Mesothelial cell of epicardium (in vitro differentiated cells): ENCODE measurements around the gene LILRB5. TPM values are rescaled to one million over a fixed set of nuclear protein-coding genes. Genes with fewer than 3 reads are reported as not detected.
A peak's percentile ranks its signal among the peaks of the same experiment; 100 is the strongest.
"Not testable (repeated sequence)": the region's sequence is repeated elsewhere in the genome, so short reads cannot be mapped to it uniquely, and the experiment has no call there.

ENCODE experiments used
- DNase-seq, 2 experiments: peaks; one replicate each; pipeline ENCODE4 v3.0.0; 2021; ENCODE audit warnings: low spot score in 2 of 2; ENCODE audit not compliant: unreplicated experiment in 2 of 2
- H3K27ac Mint-ChIP-seq: 2 replicates; pipeline ENCODE4 v1.8.0; 2021; ENCODE audit warnings: mixed read lengths
- H3K27me3 Mint-ChIP-seq: 2 replicates; pipeline ENCODE4 v1.8.0; 2021; ENCODE audit warnings: low read depth, mixed read lengths
- H3K36me3 Mint-ChIP-seq: 2 replicates; pipeline ENCODE4 v1.8.0; 2021; ENCODE audit warnings: mixed read lengths
- H3K4me1 Mint-ChIP-seq: 2 replicates; pipeline ENCODE4 v1.8.0; 2021; ENCODE audit warnings: mixed read lengths
- H3K4me3 Mint-ChIP-seq: 2 replicates; pipeline ENCODE4 v1.8.0; 2021; ENCODE audit warnings: mild to moderate bottlenecking, moderate library complexity, mixed read lengths
- H3K9me3 Mint-ChIP-seq: 2 replicates; pipeline ENCODE4 v1.8.0; 2021; ENCODE audit warnings: mixed read lengths
- total RNA-seq: library from RNA; stranded (reverse); gene quantifications from 3 replicates; pipeline ENCODE4 v1.2.1, GENCODE V29; 2021
- TF ChIP-seq, protein P1 (sequence below): fragments of 200-600 bp; sonication (generic); IDR thresholded peaks from one replicate; pipeline ENCODE4 v1.5.0; 2021; ENCODE audit warnings: antibody characterized with exemption; ENCODE audit not compliant: unreplicated experiment

LILRB5 gene
- total RNA-seq, 1 donor from 2014 or later: not detected

- H3K9me3 Mint-ChIP-seq: no peaks in the 10 kb centered on the region
- no peaks in the 10 kb centered on the region for H3K27me3 Mint-ChIP-seq
- TF ChIP-seq, protein P1, sequence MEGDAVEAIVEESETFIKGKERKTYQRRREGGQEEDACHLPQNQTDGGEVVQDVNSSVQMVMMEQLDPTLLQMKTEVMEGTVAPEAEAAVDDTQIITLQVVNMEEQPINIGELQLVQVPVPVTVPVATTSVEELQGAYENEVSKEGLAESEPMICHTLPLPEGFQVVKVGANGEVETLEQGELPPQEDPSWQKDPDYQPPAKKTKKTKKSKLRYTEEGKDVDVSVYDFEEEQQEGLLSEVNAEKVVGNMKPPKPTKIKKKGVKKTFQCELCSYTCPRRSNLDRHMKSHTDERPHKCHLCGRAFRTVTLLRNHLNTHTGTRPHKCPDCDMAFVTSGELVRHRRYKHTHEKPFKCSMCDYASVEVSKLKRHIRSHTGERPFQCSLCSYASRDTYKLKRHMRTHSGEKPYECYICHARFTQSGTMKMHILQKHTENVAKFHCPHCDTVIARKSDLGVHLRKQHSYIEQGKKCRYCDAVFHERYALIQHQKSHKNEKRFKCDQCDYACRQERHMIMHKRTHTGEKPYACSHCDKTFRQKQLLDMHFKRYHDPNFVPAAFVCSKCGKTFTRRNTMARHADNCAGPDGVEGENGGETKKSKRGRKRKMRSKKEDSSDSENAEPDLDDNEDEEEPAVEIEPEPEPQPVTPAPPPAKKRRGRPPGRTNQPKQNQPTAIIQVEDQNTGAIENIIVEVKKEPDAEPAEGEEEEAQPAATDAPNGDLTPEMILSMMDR: no peak
- peak overlapping the region; percentile 94 for H3K27ac Mint-ChIP-seq
- peaks cover 30% of the 10 kb centered on the region for H3K36me3 Mint-ChIP-seq
- H3K4me1 Mint-ChIP-seq: peaks cover 67% of the 10 kb centered on the region
- H3K4me3 Mint-ChIP-seq: no peak overlapping the region
- DNase-seq: no peak
These were observed 49.4 kb downstream of the LILRB5 start for GRCh38 chr19:54207676-54207982.

DNA sequence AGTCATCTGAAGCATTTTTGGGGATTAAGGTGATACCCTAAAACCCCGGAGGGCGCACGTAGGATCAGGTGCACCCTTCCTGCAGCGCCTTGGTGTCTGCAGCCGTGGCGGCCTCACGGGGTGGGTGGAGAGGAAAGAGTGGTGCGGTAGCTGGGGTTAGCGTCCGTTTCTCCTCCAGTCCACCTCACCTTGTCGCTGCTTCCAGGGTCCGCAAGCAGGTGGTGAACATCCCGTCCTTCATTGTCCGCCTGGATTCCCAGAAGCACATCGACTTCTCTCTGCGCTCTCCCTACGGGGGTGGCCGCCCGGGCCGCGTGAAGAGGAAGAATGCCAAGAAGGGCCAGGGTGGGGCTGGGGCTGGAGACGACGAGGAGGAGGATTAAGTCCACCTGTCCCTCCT lies 49.9 kb downstream of the LILRB5 start:
- Mint-ChIP-seq H3K36me3 (peaks cover 33% of the 10 kb centered on the region), H3K4me1 (peaks cover 71% of the 10 kb centered on the region), H3K27ac (peak overlapping the region; percentile 94)
- DNase-seq, H3K27me3 Mint-ChIP-seq, H3K4me3 Mint-ChIP-seq, H3K9me3 Mint-ChIP-seq: not testable (repeated sequence)

DNA sequence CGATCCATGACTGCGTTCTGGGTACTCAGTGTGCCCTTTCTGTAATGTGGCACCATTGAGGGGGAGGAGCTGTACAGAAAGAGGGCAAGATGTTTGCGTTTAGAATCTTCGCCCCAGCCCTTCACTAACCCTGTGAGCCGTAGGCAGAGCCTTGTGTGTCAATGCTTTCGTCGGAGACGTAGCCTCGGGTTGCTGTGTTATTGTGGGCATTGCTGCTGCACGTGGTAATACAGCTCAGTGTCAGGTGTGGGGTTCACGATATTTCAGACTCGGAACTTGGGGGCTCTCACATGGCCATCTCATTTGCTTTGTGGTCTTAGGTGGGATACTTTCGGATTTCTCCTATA lies 50.3 kb downstream of the LILRB5 start:
- Mint-ChIP-seq H3K36me3 (peaks cover 33% of the 10 kb centered on the region), H3K27me3 (no peaks in the 10 kb centered on the region), H3K4me3 (no peak overlapping the region), H3K4me1 (peaks cover 75% of the 10 kb centered on the region), H3K27ac (no peak overlapping the region), H3K9me3 (no peaks in the 10 kb centered on the region)
- TF ChIP-seq, protein P1: no peak
- DNase-seq: no peak

DNA sequence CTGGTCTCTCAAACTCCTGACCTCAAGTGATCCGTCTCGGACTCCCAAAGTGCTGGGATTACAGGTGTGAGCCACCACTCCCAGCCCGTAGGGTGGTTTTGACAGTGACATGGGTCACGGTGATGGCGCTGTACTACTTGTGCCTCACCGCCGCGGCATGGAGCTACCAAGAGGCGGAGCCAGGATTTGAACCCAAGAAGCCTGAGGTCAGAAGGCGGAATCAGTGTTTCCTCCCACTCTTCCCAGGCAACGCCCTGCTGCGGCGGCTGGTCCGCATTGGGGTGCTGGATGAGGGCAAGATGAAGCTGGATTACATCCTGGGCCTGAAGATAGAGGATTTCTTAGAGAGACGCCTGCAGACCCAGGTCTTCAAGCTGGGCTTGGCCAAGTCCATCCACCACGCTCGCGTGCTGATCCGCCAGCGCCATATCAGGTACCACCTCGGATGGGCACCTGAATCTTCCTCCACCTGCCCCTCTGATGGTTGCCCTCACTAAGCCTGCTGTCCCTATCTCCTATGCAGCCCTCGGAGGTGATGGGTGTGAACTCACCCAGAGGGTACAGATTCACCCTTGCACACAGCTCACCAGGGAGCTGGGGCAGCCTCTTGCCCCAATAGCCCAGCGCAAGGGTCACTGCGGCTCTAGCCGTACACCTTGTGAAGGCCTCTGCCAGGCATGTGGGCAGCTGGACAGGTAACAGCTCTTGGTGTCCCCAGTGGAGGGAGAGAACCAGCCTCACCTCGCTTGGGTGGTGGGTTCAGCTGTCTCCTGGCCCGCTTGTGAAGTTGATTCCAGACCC lies 50.8 kb downstream of the LILRB5 start:
- Mint-ChIP-seq H3K4me1 (peaks cover 77% of the 10 kb centered on the region), H3K36me3 (peaks cover 32% of the 10 kb centered on the region), H3K4me3 (no peak overlapping the region), H3K27ac (no peak overlapping the region), H3K9me3 (no peaks in the 10 kb centered on the region), H3K27me3 (no peaks in the 10 kb centered on the region)
- no peak for DNase-seq
- TF ChIP-seq, protein P1: no peak

DNA sequence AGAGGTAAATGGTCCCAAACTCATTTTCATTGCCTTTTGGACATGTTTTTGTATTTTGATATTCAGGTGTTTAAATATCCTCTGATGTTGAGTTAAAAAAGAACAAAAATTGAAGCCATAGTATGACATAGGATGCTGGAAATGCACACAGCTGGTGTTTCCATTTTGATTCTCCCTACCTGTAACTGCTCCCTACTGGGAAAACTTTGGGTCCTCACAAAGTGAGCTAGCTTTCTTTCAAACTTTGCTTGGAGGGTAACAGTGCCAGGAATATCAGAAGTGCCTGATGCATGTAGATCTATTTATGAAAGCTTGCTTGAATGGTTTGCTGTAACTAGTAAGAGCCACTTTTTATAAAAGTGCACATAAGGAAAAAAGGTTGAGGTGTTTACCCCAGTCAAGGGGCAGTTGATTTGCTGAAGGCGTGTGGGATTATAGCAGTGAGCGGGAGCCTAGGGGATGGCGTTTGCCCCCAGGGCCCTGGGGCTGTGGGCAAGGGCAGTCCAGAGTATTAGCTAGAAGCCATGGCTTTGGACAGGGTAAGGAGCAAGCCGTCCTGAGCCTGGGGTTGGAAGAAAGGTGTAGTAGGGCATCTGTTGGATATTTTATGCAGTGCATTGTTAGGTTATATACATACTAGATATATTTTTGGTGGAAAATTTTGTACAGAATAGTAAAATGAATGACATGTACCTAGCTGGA lies 52.2 kb downstream of the LILRB5 start:
- Mint-ChIP-seq H3K4me1 (peaks cover 72% of the 10 kb centered on the region), H3K36me3 (peaks cover 30% of the 10 kb centered on the region), H3K27me3 (no peaks in the 10 kb centered on the region), H3K4me3 (no peak overlapping the region), H3K9me3 (no peaks in the 10 kb centered on the region), H3K27ac (no peak overlapping the region)
- TF ChIP-seq, protein P1: no peak
- DNase-seq: no peak

GRCh38 chr19:54203151-54203611 lies 53.9 kb downstream of the LILRB5 start:
- peak overlapping the region; percentile 56 for H3K27ac Mint-ChIP-seq
- H3K4me1 Mint-ChIP-seq: peaks cover 56% of the 10 kb centered on the region

More at GRCh38 chr19:54203151-54203611, 53.9 kb downstream of the LILRB5 start:
- Mint-ChIP-seq H3K36me3 (peaks cover 30% of the 10 kb centered on the region), H3K9me3 (no peaks in the 10 kb centered on the region), H3K4me3 (peak overlapping the region; percentile 100), H3K27me3 (no peaks in the 10 kb centered on the region)
- TF ChIP-seq, protein P1: no peak
- no peak for DNase-seq
